ENCODE data around the gene SCN8A. TPM values are rescaled to one million over a fixed set of nuclear protein-coding genes. Genes with fewer than 3 reads are reported as not detected.

SCN8A gene
- total and polyA plus RNA-seq, 2 experiments from 2014 or later, result 4.6 to 23.9 TPM

- Histone ChIP-seq H3K27ac (ENCODE audit: low read depth) (no peak overlapping the region), H3K4me3 (no peak overlapping the region), H2AFZ (no peak overlapping the region), H3K4me2 (no peak overlapping the region), H3K79me2 (replicated peaks; ENCODE audit: insufficient read depth) (no peaks in the 10 kb centered on the region), H3K36me3 (ENCODE audit: insufficient read depth) (no peaks in the 10 kb centered on the region), H3F3A (replicated peaks; ENCODE audit: low read depth) (no peaks in the 10 kb centered on the region; the same call in 1 of the 2 replicates), H4K20me1 (replicated peaks; ENCODE audit: insufficient read depth) (no peaks in the 10 kb centered on the region; the same call in 1 of the 2 replicates), H3K27me3 (ENCODE audit: insufficient read depth) (no peaks in the 10 kb centered on the region), H3K9me2 (ENCODE audit: insufficient read depth) (no peaks in the 10 kb centered on the region), H3K4me1 (ENCODE audit: insufficient read depth) (no peaks in the 10 kb centered on the region)
- H3K36me3 Mint-ChIP-seq (ENCODE audit: low read depth), result peaks cover 3% of the 10 kb centered on the region; the same call in 2 of the 3 replicates
- ATAC-seq, result no peak
- no peak overlapping the region for H3K4me3 Mint-ChIP-seq
- H3K27me3 Mint-ChIP-seq (ENCODE audit: insufficient read depth, low read depth, poor library complexity), result peaks cover 2% of the 10 kb centered on the region
- DNase-seq (ENCODE audit: low spot score), result no peak
- H3K4me1 Mint-ChIP-seq, result no peaks in the 10 kb centered on the region
- H3K9me3 Mint-ChIP-seq, result no peaks in the 10 kb centered on the region; the same call in 2 of the 3 replicates
- TF ChIP-seq ZNF331 (CRISPR knock-in tag; IDR thresholded peaks at IDR 0.05; ENCODE audit: low read depth), result no peak
- no peak for TF ChIP-seq ETS1 (IDR thresholded peaks at IDR 0.05)
- no peak for TF ChIP-seq EZH2phosphoT487 (IDR thresholded peaks at IDR 0.05; ENCODE audit: unreplicated experiment)
- TF ChIP-seq, protein P1, sequence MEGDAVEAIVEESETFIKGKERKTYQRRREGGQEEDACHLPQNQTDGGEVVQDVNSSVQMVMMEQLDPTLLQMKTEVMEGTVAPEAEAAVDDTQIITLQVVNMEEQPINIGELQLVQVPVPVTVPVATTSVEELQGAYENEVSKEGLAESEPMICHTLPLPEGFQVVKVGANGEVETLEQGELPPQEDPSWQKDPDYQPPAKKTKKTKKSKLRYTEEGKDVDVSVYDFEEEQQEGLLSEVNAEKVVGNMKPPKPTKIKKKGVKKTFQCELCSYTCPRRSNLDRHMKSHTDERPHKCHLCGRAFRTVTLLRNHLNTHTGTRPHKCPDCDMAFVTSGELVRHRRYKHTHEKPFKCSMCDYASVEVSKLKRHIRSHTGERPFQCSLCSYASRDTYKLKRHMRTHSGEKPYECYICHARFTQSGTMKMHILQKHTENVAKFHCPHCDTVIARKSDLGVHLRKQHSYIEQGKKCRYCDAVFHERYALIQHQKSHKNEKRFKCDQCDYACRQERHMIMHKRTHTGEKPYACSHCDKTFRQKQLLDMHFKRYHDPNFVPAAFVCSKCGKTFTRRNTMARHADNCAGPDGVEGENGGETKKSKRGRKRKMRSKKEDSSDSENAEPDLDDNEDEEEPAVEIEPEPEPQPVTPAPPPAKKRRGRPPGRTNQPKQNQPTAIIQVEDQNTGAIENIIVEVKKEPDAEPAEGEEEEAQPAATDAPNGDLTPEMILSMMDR (conservative IDR thresholded peaks at IDR 0.05; ENCODE audit: low read depth in 2 of 2), result no peak
- TF ChIP-seq, protein P2, sequence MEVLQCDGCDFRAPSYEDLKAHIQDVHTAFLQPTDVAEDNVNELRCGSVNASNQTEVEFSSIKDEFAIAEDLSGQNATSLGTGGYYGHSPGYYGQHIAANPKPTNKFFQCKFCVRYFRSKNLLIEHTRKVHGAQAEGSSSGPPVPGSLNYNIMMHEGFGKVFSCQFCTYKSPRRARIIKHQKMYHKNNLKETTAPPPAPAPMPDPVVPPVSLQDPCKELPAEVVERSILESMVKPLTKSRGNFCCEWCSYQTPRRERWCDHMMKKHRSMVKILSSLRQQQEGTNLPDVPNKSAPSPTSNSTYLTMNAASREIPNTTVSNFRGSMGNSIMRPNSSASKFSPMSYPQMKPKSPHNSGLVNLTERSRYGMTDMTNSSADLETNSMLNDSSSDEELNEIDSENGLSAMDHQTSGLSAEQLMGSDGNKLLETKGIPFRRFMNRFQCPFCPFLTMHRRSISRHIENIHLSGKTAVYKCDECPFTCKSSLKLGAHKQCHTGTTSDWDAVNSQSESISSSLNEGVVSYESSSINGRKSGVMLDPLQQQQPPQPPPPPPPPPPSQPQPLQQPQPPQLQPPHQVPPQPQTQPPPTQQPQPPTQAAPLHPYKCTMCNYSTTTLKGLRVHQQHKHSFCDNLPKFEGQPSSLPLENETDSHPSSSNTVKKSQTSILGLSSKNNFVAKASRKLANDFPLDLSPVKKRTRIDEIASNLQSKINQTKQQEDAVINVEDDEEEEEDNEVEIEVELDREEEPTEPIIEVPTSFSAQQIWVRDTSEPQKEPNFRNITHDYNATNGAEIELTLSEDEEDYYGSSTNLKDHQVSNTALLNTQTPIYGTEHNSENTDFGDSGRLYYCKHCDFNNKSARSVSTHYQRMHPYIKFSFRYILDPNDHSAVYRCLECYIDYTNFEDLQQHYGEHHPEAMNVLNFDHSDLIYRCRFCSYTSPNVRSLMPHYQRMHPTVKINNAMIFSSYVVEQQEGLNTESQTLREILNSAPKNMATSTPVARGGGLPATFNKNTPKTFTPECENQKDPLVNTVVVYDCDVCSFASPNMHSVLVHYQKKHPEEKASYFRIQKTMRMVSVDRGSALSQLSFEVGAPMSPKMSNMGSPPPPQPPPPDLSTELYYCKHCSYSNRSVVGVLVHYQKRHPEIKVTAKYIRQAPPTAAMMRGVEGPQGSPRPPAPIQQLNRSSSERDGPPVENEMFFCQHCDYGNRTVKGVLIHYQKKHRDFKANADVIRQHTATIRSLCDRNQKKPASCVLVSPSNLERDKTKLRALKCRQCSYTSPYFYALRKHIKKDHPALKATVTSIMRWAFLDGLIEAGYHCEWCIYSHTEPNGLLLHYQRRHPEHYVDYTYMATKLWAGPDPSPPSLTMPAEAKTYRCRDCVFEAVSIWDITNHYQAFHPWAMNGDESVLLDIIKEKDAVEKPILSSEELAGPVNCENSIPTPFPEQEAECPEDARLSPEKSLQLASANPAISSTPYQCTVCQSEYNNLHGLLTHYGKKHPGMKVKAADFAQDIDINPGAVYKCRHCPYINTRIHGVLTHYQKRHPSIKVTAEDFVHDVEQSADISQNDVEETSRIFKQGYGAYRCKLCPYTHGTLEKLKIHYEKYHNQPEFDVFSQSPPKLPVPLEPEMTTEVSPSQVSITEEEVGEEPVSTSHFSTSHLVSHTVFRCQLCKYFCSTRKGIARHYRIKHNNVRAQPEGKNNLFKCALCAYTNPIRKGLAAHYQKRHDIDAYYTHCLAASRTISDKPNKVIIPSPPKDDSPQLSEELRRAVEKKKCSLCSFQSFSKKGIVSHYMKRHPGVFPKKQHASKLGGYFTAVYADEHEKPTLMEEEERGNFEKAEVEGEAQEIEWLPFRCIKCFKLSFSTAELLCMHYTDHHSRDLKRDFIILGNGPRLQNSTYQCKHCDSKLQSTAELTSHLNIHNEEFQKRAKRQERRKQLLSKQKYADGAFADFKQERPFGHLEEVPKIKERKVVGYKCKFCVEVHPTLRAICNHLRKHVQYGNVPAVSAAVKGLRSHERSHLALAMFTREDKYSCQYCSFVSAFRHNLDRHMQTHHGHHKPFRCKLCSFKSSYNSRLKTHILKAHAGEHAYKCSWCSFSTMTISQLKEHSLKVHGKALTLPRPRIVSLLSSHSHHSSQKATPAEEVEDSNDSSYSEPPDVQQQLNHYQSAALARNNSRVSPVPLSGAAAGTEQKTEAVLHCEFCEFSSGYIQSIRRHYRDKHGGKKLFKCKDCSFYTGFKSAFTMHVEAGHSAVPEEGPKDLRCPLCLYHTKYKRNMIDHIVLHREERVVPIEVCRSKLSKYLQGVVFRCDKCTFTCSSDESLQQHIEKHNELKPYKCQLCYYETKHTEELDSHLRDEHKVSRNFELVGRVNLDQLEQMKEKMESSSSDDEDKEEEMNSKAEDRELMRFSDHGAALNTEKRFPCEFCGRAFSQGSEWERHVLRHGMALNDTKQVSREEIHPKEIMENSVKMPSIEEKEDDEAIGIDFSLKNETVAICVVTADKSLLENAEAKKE (CRISPR knock-in tag; IDR thresholded peaks at IDR 0.05), result no peak
- no peak for TF ChIP-seq POLR2AphosphoS5 (IDR thresholded peaks at IDR 0.05; ENCODE audit: low read depth)
- no peak for TF ChIP-seq STAT1 (IDR thresholded peaks at IDR 0.05; ENCODE audit: unreplicated experiment)
- TF ChIP-seq, protein P3, sequence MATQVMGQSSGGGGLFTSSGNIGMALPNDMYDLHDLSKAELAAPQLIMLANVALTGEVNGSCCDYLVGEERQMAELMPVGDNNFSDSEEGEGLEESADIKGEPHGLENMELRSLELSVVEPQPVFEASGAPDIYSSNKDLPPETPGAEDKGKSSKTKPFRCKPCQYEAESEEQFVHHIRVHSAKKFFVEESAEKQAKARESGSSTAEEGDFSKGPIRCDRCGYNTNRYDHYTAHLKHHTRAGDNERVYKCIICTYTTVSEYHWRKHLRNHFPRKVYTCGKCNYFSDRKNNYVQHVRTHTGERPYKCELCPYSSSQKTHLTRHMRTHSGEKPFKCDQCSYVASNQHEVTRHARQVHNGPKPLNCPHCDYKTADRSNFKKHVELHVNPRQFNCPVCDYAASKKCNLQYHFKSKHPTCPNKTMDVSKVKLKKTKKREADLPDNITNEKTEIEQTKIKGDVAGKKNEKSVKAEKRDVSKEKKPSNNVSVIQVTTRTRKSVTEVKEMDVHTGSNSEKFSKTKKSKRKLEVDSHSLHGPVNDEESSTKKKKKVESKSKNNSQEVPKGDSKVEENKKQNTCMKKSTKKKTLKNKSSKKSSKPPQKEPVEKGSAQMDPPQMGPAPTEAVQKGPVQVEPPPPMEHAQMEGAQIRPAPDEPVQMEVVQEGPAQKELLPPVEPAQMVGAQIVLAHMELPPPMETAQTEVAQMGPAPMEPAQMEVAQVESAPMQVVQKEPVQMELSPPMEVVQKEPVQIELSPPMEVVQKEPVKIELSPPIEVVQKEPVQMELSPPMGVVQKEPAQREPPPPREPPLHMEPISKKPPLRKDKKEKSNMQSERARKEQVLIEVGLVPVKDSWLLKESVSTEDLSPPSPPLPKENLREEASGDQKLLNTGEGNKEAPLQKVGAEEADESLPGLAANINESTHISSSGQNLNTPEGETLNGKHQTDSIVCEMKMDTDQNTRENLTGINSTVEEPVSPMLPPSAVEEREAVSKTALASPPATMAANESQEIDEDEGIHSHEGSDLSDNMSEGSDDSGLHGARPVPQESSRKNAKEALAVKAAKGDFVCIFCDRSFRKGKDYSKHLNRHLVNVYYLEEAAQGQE (IDR thresholded peaks at IDR 0.05; ENCODE audit: unreplicated experiment), result no peak
- no peak for TF ChIP-seq EZH2 (IDR thresholded peaks at IDR 0.05; ENCODE audit: low read depth, unreplicated experiment)
- no peak for TF ChIP-seq JUNB (IDR thresholded peaks at IDR 0.05; ENCODE audit: unreplicated experiment)
- no peak for TF ChIP-seq NANOG (IDR thresholded peaks at IDR 0.05; ENCODE audit: borderline replicate concordance)
- no peak for TF ChIP-seq ZNF114 (CRISPR knock-in tag; IDR thresholded peaks at IDR 0.05)
- TF ChIP-seq CREB1 (CRISPR knock-in tag; IDR thresholded peaks at IDR 0.05; ENCODE audit: low read depth), result no peak
- no peak overlapping the region; the same call in 1 of the 2 replicates for H3K27ac Mint-ChIP-seq
Measured at GRCh38 chr12:51779876-51780275, 188.8 kb downstream of the SCN8A start.

Data from GM23338 (cell line).